BE2C (cell line): ENCODE measurements around the gene SEC23IP.

Experiments used
- DNase-seq: peaks from one replicate; pipeline ENCODE4 v3.0.0-alpha.2; 2020
- H3K27me3 ChIP-seq: fragments of 250-450 bp; sonication (Bioruptor Pico); 2 replicates; pipeline ENCODE4 v1.5.1; 2020; ENCODE audit warnings: mild to moderate bottlenecking
- H3K36me3 ChIP-seq: fragments of 250-450 bp; sonication (Bioruptor Pico); 2 replicates; pipeline ENCODE4 v1.5.1; 2020; ENCODE audit warnings: mild to moderate bottlenecking
- H3K4me1 ChIP-seq: fragments of 250-450 bp; sonication (Bioruptor Pico); 2 replicates; pipeline ENCODE4 v1.5.1; 2020
- H3K4me3 ChIP-seq: 2 replicates; pipeline ENCODE4 v1.5.1; 2011; ENCODE audit warnings: low read depth, low read length
- H3K9me3 ChIP-seq: fragments of 250-450 bp; sonication (Bioruptor Pico); 2 replicates; pipeline ENCODE4 v1.5.1; 2020
- TF ChIP-seq, protein P1 (sequence below): IDR thresholded peaks from 2 replicates; pipeline ENCODE4 v1.5.1; 2012; ENCODE audit warnings: mild to moderate bottlenecking, low read depth, low read length

The SEC23IP gene

DNA sequence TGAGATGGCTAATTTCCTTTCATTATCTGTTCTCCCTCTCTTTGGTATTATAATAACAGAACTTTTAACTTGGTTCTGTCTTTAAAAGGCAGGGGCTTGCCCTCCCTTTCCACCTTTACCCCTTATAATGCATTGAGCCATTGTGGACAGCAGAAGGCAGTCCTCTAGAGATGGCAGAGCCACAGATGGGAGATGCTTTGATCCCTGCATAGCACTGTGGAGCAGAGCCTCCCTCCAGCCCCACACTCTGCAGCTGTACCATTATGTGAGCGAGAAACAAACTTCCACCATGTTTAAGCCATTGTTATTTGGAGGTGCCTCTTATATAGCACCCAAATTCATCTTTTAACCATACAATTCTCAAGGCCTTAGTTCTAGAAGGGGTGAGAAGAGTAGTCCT lies 78.4 kb downstream of the SEC23IP start:
- H3K36me3 ChIP-seq, result no peaks in the 10 kb centered on the region
- H3K4me1 ChIP-seq, result no peaks in the 10 kb centered on the region
- TF ChIP-seq, protein P1, sequence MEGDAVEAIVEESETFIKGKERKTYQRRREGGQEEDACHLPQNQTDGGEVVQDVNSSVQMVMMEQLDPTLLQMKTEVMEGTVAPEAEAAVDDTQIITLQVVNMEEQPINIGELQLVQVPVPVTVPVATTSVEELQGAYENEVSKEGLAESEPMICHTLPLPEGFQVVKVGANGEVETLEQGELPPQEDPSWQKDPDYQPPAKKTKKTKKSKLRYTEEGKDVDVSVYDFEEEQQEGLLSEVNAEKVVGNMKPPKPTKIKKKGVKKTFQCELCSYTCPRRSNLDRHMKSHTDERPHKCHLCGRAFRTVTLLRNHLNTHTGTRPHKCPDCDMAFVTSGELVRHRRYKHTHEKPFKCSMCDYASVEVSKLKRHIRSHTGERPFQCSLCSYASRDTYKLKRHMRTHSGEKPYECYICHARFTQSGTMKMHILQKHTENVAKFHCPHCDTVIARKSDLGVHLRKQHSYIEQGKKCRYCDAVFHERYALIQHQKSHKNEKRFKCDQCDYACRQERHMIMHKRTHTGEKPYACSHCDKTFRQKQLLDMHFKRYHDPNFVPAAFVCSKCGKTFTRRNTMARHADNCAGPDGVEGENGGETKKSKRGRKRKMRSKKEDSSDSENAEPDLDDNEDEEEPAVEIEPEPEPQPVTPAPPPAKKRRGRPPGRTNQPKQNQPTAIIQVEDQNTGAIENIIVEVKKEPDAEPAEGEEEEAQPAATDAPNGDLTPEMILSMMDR, result no peak
- no peaks in the 10 kb centered on the region for H3K9me3 ChIP-seq
- DNase-seq, result no peak
- H3K4me3 ChIP-seq, result no peak overlapping the region
- H3K27me3 ChIP-seq, result no peaks in the 10 kb centered on the region

DNA sequence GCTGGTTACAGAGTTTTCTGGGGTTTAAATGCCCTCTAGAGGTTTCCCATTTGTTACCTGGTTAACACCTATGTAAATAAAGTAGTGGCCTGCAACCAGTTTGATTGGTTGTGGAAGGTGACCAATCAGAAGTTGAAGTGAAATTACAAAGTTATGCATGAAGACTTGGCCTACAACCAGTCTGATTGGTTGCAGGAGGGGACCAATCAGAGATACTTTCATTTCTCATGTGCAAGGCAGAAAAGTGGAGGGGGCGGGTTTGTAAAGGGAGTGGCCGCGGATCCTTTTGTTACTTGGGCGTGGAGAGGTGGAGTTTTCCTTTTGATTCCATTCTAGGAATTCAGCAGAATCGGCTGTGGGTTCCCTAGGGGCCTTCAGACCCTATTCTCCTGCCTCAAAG lies 80.8 kb downstream of the SEC23IP start:
- H3K36me3 ChIP-seq, result no peaks in the 10 kb centered on the region
- TF ChIP-seq, protein P1, result no peak
- no peak overlapping the region for H3K4me3 ChIP-seq
- no peak for DNase-seq
- no peaks in the 10 kb centered on the region for H3K27me3 ChIP-seq
- no peaks in the 10 kb centered on the region for H3K9me3 ChIP-seq
- H3K4me1 ChIP-seq, result no peaks in the 10 kb centered on the region

DNA sequence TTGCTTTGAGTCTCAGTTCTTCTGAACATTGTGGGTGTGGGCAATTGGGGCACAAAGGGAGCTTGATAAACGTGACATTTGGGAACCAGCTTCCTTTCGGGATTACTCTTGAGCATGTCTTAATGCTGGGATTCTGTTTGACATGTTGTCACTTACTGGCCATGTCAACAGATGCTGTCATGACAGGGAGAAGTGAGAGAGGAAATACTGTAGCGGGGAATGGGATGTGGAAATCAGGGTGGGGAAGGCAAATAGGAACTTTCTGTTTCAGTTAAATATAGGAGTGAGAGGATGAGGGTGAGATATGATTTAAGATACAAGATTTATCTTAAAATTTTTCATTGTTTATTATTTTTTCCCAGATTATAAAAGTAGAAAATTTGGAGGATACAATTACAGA lies 83.9 kb downstream of the SEC23IP start:
- Histone ChIP-seq H3K4me1 (no peaks in the 10 kb centered on the region), H3K36me3 (no peaks in the 10 kb centered on the region), H3K4me3 (no peak overlapping the region), H3K27me3 (no peaks in the 10 kb centered on the region), H3K9me3 (no peaks in the 10 kb centered on the region)
- TF ChIP-seq, protein P1, result no peak
- no peak for DNase-seq

DNA sequence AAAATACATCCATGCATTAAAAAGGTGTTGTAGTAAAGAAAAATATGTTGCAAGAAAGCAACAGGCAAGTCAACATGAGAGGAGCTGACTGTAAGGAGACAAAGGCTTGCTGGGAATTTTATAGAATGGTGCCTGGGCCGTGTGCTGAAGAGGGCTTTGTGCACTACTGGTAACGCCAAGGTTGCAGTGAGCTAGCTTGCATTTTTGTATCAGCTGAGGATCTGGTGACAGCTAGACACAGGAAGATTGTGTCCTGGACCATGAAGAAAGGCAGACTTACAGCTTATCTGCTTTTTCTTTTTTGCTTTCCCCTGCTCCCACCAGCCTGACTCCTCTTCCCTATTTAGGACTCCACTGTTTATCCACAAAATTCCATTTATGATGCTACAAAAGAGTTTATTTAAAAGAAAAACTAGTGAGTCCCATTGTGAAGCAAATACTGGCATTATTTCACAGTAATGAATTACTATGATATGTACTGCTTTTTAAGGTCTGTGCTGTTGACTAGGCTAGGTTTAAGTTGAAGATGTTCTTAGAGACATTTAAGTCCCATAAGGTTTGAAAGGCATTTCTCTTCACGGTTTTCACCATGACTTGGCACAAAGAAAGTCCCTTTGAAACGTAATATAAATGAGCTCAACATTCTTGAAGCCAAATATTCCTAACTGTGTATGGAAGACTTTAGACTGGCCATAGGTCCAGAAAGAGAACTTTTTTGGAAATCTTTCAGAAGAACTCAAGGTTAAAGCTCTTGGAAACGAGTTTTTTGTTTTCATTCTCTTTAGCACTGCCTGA lies 88.6 kb downstream of the SEC23IP start:
- TF ChIP-seq, protein P1, result no peak

DNA sequence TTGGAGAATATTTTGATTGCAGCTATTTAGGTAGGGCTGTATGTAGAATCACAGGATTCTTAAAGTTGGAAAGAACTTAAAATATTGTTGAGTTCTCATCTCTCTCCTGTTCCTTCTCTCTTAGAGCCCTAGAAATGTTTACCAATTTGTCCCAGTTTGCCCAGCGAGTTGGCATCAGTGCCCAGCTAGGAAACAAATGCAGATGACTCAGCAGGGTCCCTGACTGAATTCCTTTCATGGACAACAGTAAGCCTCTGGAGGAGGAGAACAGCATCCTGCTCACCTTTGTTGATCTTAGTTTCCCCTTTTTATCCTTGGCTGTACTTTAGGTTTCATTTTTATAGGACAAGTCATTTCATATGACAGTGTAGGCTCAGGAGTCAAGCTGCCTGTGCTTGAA lies 89.3 kb downstream of the SEC23IP start:
- DNase-seq, result no peak
- Histone ChIP-seq H3K9me3 (no peaks in the 10 kb centered on the region), H3K36me3 (no peaks in the 10 kb centered on the region), H3K4me3 (no peak overlapping the region), H3K4me1 (no peaks in the 10 kb centered on the region), H3K27me3 (no peaks in the 10 kb centered on the region)
- TF ChIP-seq, protein P1, result no peak

More for the DNA sequence above, 88.6 kb downstream of the SEC23IP start:
- no peaks in the 10 kb centered on the region for H3K9me3 ChIP-seq
- no peaks in the 10 kb centered on the region for H3K36me3 ChIP-seq
- H3K27me3 ChIP-seq, result no peaks in the 10 kb centered on the region
- DNase-seq, result no peak
- H3K4me1 ChIP-seq, result no peaks in the 10 kb centered on the region
- H3K4me3 ChIP-seq, result no peak overlapping the region

DNA sequence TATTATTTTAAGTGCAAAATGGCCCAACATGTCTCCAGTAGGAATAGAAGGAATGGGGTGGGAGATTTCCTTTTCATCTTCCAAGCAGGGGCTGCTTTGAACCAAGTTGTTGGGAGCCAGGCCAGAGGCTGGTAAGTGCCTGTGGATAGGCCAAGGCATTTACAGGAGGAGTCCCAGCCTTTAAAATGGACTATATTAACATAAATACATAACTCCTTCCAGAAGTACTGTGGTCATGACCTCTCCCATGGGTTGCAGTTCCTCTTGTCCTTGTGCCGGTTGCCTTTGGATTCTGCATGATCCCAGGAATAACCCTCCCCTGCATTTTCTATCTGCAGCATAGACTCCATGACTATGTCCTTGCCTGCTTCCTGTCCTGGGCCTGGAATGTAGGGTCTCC lies 95.8 kb downstream of the SEC23IP start:
- TF ChIP-seq, protein P1, result no peak
- no peak for DNase-seq
- no peaks in the 10 kb centered on the region for H3K4me1 ChIP-seq
- no peaks in the 10 kb centered on the region for H3K36me3 ChIP-seq
- H3K4me3 ChIP-seq, result no peak overlapping the region
- 0 out of 2 replicates have a peak, but pooled peaks cover 3% of the 10 kb centered on the region for H3K27me3 ChIP-seq
- no peaks in the 10 kb centered on the region for H3K9me3 ChIP-seq
